VCaP (cell line): ENCODE measurements around the gene XXYLT1.

Experiments
- H3K27ac ChIP-seq: fragments of 450-650 bp; 2 replicates; pipeline ENCODE4 v1.5.1; 2017
- CTCF ChIP-seq: fragments of 450-650 bp; conservative IDR thresholded peaks from 2 replicates; pipeline ENCODE4 v1.5.1; 2017; ENCODE audit warnings: mild to moderate bottlenecking, moderate library complexity

The XXYLT1 gene

GRCh38 chr3:195065142-195065863, 205.7 kb downstream of the XXYLT1 start:
- TF ChIP-seq CTCF = no peak
- H3K27ac ChIP-seq = no peak overlapping the region

GRCh38 chr3:195064300-195064931, 206.5 kb downstream of the XXYLT1 start:
- H3K27ac ChIP-seq = peak overlapping the region; percentile 61
- no peak for TF ChIP-seq CTCF

- peak; percentile 16; the same call in 1 of the 2 replicates for TF ChIP-seq CTCF
- H3K27ac ChIP-seq = peak overlapping the region; percentile 61
Observed at GRCh38 chr3:195063581-195064193, 207.3 kb downstream of the XXYLT1 start.

- no peak for TF ChIP-seq CTCF
- peak overlapping the region; percentile 61 for H3K27ac ChIP-seq
Observed at GRCh38 chr3:195062866-195063540, 208.0 kb downstream of the XXYLT1 start.

- TF ChIP-seq CTCF = no peak
- H3K27ac ChIP-seq = no peak overlapping the region
Observed at GRCh38 chr3:195061756-195062655, 209.0 kb downstream of the XXYLT1 start.

GRCh38 chr3:195060531-195061291, 210.2 kb downstream of the XXYLT1 start:
- no peak for TF ChIP-seq CTCF
- no peak overlapping the region for H3K27ac ChIP-seq
